ENCODE data around the gene RAB6D.
"Not testable (repeated sequence)": the region's sequence is repeated elsewhere in the genome, so short reads cannot be mapped to it uniquely, and the experiment has no call there.

DNA sequence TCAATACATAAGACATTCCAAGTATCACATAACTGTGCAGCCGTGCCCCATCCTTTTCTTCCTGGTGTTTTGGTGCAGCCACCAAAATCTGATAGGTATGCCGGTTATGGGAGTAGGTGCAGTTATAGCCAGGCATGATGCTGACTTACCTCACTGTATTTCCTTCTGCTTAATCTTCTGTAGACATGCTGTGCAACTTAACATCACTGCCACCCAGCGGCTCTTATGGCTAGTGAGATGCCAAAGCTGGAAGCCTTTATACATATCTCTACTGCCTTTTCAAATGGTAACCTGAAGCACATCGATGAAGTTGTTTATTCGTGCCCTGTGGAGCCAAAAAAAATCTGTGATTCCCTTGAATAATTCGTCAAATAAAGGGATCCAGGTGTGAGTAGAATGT, 28.6 kb downstream of the RAB6D start:
- TF ChIP-seq, protein P1, sequence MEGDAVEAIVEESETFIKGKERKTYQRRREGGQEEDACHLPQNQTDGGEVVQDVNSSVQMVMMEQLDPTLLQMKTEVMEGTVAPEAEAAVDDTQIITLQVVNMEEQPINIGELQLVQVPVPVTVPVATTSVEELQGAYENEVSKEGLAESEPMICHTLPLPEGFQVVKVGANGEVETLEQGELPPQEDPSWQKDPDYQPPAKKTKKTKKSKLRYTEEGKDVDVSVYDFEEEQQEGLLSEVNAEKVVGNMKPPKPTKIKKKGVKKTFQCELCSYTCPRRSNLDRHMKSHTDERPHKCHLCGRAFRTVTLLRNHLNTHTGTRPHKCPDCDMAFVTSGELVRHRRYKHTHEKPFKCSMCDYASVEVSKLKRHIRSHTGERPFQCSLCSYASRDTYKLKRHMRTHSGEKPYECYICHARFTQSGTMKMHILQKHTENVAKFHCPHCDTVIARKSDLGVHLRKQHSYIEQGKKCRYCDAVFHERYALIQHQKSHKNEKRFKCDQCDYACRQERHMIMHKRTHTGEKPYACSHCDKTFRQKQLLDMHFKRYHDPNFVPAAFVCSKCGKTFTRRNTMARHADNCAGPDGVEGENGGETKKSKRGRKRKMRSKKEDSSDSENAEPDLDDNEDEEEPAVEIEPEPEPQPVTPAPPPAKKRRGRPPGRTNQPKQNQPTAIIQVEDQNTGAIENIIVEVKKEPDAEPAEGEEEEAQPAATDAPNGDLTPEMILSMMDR (conservative IDR thresholded peaks at IDR 0.05; ENCODE audit: low read length): peak; percentile 62
- not testable (repeated sequence) for TF ChIP-seq EZH2phosphoT487 (IDR thresholded peaks at IDR 0.05; ENCODE audit: borderline replicate concordance, low read depth, low read length)

All from OCI-LY7 (cell line).